GM21515 (cell line): ENCODE data around the gene ELMO1.

Source experiments
- ATAC-seq: cut with Tn5 transposase; IDR thresholded peaks from one replicate; pipeline ENCODE4 v1.9.1; 2021; ENCODE audit not compliant: unreplicated experiment

ELMO1 gene

DNA sequence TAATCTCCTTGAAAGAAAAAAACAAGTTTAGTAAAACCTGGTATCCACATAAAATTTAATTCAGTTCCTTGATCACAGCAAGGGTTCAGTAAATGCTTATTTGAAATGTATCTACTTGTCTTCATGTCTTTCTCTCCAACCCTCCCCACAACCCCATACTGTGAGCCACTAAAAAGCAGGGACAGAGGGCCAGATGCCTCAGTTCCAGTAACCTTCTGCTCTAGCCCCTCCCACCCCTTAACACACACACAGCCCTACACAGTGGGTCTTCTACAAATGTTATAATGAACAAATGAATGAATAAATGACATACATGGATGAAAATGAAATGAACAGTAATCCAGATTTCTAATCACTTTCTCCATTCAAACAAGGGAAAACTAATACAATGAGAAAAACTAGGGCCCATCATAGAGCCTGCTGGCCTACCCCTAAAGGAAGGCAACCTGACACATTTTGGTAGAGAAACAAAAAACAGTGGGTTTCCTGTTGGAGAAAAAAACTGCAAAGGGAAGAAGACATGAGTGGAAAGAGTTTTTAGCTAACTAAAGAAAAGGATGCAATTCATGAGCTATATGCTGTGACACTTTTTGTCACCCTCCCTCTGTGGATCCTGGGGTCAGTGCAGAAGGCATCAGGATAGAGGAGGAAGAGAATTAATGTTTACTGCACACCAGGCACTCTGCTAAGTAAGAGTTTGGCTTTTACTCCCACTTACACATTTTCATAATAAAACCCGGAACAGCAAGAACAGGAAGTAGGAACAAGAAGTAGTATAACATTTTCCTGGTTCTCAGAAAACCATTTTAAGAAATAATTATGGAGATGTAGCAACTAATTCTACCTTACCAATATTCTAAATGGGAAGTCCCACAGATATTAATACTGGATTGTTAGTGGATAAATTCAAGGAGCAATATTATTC is 38.1 kb downstream of the ELMO1 start:
- no peak for ATAC-seq

DNA sequence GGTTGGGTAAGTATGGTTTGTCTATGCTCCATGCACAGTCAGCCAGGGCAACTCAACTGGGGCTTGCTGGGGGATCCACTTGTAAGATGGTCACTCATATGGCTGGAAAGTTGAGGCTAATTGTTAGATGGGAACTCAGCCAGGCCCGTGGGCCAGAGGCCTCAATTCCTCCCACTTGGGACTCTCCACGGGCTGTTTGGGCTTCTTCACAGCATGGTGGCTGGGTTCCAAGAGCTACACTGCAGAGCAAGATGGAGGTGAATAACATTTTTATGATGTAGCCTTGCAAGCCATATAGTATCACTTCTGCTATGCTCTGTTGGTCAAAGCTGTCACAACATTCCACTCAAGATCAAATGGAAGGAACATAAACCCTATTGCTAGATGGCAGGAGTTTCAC is 39.2 kb downstream of the ELMO1 start:
- ATAC-seq, result no peak

DNA sequence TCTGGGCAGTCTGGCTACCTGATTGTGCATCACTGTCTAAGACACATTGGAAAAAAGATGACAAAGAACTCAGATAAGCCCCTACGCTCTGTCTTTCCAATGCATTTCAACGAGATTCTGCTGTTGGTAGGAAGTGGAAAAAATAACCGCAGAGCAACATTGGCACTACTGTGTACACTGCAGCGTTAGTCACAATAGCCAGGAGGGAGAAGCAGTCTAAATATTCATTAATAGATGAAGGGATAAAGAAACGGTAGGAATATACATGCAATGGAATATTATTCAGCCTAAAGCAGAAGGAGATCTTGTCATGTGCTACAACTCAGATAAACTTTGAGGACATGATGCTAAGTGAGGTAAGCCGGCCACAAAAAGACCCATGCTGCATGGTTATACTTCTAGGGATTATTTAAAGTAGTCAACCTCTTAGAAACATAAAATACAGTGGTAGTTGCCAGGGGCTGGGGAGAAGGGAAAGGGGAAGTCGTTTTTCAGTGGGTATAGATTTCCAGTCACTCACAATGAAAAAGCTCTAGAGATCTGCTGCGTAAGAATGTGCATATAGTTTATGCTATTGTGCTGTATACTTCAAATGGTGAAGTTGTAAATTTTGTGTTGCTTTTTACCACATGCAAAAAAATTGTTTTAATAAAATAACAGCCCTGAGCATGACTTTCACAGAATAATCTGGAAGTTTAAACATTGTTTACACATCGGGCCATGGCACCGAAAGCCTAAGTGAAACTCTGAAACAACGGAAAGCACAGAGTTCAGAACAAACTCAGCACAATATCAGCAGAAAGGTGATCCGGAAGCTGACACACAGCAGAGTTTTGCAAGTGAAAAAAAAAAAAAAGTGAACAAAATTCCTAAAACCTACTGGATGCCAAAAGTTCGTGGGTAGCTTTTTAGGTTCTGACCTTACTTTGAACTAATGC is 40.1 kb downstream of the ELMO1 start:
- ATAC-seq, result no peak

DNA sequence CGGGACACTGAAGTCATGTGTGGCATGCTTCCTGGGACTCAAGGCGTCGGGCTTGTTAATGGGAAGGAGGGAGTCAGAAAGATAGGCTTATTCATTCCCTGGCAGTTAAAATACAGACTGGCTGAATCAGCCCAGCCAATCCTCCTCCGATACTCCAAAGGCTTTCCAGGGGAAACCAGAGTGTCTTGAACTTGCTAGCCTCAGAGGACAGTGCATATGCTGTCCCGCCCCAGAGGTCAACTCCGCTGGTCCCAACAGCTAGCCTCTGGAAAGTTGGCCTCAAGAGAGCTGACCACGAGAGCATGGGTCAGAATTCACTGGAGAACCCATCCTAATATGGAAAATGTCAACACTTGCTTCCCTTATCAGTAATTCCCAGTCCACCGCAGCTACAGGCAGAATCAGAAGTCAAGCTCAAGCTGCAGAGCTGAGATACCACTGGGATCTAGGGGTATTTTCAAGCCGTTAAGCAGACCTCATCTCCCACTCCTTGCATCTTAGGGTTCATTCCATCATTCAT is 43.0 kb downstream of the ELMO1 start:
- no peak for ATAC-seq

DNA sequence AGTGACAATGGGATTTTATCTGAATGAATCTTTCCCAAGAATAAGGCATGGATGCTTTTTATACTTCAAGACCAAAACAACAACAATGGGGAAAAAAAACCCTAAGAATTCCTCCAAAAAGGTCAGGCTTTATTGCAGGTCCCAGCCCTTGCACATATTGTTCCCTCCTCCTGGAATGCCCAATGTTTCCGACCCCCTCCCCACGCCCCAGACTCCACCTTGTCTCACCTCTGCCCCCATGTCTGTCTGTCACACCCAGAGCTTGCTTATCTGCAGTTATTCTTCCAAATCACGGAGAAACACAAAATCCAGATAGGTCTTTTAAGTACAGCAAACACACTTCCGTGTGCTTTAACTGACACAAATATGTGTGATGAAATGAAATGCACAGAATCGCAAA is 43.5 kb downstream of the ELMO1 start:
- no peak for ATAC-seq

DNA sequence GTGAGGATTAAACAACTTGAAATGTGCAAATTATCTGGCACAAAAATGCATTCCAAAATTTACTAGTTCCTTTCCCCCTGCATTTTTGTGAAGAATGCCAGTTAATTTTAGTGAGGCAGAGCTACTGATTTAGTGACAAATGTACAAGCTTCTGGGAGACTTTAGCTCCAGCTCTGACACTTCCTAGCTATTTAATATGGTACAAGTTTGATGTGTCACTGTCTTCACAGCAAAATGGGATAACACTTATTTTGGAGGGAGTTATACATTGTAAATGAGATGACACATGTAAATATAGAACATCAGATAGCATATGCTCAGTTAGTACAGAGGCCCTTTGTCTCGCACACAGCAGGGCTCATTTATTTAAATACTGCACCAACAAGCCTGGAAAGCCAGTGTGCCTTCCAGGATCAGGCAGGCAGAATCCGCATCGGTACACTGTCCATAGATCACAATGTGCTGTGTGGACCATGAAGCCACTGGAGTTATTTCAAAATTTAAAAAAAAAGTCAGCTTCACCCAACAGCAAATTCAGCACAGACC is 48.7 kb downstream of the ELMO1 start:
- ATAC-seq, result no peak

DNA sequence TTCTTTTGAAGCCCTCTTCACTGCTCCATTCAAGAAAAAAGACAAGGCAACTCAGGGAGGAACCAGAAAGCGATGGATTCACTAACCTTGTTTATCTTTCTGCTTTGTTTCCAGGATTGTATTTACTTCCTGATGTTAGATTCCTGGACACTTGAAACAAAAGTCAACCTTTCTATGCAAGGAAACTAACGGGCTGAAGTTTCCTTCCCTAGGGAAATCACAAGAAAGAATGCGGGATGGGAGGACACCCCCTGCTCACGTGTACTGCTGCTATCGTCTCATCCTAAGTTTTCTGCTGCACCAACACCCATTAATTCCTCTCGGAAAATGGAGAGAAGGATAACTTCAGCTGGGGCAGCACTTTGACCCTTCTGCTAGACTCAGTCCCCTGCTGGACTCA is 50.3 kb downstream of the ELMO1 start:
- ATAC-seq, result no peak

DNA sequence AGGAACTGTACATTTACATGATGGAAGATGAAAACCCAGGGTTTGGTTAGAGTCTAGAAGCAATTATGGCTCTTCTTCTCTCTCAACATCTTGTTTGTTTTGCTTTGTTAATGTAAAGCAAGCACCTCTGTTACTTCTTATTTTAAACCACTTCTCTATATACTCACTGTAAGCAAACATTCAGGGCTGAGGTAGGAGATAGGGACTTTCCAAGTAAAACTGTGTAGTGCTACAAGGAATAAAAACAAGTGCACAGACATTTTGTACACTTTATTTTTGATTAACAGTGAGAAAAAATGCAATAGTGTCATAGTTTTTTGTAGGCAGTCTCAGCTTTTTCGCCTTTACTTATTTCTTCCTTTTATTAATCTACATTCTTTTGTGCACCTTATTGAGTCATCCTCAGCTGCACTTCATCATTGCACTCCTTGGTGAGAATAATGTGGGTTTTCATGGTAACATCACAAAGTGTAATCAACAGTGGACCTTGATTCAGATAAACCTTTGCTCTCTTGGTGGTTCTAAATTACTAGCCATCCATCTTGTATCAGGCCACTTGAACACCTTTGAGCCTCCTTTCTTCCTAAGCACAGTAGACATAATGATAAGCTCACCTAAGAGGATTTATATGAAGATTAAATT is 52.9 kb downstream of the ELMO1 start:
- no peak for ATAC-seq

DNA sequence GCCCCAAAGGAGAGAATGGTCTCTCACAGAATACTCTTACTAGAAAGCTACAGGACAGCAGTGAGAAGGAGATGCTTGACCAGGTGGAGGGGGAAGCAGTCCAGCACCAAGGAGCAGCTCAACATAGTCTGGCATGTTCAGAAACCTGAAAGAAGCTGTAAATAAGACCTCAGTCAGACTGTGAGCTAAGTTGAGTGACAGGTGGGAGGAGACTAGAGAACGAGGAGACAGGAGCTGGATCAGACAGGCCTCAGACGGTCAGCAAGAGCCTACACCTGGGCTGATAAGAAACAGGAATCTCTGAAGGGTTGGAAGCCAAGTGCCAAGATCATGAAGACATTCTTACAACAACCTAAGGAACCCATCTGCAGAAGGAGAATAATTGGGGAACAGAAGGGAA is 54.5 kb downstream of the ELMO1 start:
- ATAC-seq, result peak; percentile 81

DNA sequence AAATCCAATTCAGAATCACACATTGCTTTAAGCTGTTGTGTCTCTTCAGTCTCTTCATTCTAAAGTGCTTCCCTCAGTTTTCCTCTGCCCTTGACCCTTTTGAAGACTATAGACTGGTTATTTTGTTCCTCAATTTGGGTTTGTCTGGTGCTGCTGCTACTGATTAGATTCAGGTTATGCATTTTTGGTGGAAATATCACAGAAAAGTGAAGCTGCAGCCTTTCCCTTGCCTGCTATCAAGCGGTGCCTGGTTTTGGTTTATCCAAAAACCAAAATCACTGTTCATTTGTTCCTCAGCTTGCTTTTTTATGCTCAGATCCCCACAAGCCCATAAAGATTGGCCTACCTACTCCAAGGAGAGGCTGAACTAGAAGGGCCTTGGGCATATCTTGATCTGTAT is 55.2 kb downstream of the ELMO1 start:
- no peak for ATAC-seq

DNA sequence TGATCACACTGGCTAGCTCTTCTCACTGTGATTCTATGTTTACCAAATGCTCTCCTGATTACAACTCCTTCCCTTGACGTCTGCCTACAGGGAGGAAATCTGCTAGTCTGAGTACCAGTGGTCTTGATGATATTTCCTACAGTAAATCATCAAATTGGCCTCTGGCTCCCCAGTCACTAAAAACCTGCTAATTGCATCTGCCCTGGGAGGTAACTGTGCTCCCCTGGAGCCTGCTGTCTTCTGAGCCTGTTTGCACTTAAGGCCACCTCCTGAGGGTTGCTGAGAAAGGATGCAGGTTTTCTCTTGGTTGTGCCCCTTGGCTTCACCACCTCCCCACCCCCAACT is 56.0 kb downstream of the ELMO1 start:
- ATAC-seq, result no peak

DNA sequence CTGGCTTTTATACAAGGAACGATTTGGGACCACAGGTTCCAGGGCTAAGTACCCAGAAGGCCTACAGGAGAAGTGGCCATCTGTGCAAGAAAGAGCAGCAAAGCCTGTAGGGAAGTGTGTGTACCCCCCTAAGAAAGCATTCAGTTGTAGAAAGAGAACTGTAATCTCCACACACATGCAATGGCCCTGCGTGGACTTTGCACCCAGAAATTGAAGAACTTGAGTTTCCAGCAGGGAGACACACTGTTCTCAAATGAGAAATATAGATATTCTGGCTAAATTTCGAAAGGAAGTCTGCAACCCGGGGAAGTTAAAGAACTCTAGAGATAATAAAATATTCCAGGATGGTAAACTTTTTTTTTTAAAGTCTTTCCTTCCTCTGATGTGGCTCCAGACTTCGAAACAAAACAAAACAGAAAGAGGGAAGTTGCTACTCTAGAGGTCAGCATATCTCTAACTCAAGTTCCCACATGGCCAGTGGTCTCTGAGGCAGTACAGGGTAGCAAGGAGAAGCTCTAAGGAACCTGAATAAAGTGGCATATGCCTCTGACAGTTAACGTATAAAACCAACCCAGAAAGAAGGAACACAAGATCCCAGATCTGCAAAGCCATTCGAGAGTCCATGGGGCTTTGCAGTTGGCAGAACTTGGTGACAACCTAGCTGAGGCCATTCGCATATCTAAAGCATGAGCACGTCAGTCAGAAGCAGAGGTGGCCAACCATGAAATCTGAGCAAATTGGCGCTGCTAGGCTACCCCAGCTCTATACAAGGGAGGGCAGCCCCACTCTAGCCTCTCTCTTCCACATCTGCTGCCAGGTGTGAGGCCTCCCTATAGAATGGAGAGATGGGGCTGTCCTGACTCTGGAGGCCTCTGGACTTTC is 56.6 kb downstream of the ELMO1 start:
- ATAC-seq, result no peak

DNA sequence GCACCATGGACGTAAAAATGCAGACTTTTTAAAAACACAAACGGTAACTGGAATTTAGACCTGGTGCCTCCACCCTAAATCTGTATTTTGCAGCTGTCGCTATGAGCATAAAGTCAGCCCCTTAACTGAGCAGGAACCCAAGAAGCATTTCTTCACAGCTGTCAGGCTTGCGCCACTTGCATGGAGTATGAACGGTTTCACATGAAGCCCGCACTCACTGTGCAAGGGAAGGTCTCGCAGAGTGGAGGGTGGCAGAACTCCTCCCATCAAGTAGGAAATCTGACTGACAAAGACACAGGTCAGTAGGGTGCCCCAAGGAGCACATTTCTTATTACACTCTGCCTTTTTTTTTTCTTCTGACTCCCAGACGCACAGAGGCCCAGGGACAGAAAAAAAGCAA is 58.5 kb downstream of the ELMO1 start:
- no peak for ATAC-seq

DNA sequence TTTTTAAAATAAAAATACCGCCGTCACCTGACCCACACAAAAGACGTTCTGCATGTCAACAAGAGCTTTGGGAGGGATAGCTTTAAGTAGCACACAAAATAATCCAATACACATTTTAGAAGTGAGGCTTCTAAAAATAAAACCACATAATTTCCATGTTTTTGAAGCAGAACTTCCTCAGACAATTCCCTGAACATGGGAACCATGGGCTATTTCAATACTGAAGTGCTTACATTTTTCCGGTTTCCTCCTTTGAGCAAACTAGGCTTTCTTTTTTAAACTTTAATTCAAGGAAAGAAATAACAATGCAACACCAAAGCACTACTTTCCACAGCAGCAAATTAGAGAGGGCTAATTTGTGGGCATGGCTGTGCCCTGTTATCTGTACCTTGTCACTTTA is 59.9 kb downstream of the ELMO1 start:
- ATAC-seq, result no peak

DNA sequence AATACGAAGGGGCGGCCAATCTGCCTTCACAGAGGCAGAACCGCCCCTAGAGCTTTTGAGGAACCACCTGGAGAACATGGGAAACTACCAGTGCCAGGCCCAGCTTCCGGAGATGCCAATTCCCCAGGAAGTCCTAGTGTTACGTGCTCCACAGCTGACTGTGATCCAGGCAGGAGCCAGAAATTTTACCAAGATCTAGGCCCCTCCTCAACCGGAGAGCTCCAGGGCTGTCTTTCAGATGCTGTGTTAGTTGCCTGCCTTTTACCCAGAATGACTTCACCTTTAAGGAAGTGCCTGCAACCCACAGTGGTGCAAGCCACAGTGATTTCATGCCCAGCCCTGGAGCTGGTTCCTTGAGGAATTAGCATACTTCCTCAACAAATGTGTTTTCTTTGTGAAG is 62.9 kb downstream of the ELMO1 start:
- ATAC-seq, result no peak

DNA sequence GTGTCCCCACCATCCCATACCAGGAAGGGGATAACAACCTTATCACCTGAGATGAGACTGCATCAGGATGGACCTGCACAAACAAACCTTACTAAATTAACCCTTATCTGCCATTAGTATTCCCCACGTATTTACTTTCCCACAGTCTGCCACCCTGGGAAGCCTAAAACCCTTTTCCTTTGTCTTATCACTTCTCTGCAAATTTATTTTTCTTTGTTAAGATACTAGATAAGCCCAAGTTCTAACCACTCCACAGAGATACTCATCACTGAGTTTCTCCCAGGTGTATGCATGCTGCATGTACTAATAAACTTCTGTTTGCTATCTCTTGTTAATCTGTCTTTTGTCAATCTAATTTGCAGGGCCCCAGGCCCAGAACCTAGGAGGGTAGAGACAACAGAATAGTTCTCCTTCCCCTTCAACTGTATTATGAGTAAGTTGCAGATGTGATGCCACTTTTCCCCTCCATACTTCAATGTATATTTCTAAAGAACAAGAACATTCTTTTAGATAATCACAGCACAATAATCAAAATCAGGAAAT is 66.0 kb downstream of the ELMO1 start:
- ATAC-seq, result no peak

DNA sequence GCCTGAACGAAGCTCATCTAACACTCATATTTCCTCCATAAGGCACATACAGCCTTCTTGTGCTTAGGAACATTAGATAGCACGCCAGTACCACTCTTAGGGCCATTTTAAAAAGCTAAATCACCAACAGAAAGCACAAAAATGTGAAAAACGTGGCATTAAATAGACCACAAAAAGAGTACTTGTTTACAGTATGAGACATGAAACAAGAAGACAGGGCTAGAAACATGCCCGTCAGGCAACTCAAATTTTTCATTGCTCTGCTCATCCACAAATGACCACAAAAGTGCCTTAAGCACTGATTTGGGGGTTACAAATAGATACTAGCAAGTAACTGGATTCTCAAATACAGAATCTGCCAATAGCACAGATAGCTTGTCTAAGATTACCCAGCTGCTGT is 67.8 kb downstream of the ELMO1 start:
- no peak for ATAC-seq

DNA sequence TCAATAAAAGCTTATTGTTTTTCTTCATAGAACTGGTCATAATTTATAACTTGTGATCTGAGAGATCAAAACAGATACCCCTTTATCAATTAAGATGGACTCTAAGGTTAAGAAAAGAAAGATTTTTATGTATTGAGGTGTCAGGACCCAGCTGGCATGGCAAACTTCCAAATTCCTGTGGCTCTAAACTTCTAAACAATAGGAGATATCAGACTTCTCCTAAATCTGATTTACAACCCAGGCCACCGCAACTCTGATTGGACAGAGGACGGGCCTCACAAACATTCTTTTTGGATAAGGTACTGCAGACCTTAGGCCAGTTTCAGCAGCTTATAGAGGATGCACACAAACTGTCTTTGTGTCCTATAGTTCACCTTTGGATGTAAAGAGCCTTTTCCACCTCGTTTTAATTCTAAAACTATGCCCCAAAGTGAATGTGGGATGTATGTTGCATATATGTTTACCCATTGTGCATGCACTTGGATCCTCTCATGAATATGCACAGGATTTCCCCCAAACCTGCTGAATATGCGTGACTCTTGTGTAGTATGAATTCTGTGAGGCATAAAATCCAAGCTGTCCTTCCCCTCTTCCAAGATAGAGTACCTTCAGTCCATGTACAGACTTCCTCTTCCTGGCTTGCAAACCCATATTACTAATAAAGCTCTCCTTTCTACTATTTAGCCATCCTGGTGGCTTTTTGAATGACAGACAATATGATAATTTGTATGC is 69.0 kb downstream of the ELMO1 start:
- ATAC-seq, result no peak

DNA sequence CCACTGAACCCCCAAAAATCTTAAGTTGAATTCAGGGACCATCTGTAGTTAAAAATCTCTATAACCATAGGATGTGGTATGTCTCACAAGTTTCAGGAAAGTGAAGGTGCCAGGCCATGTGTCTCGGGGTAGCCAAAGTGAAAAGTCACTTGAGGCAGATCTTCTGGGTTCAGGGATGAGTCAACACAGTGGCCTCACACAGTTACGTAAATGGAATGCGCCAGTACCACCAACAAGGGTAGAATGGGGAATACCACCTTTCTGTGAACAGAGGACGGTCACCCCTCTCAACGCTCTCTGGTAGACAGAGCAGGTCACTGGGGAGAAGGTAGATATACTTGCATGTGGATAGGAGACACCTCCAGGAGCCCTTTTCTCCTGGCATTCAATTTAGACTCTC is 71.4 kb downstream of the ELMO1 start:
- ATAC-seq, result no peak
